Measurements from ENCODE around the gene CTIF. TPM values are rescaled to one million over a fixed set of nuclear protein-coding genes. Genes with fewer than 3 reads are reported as not detected.

Gene CTIF
- total RNA-seq, 1 experiment from 2014 or later = 20.6 TPM

DNA sequence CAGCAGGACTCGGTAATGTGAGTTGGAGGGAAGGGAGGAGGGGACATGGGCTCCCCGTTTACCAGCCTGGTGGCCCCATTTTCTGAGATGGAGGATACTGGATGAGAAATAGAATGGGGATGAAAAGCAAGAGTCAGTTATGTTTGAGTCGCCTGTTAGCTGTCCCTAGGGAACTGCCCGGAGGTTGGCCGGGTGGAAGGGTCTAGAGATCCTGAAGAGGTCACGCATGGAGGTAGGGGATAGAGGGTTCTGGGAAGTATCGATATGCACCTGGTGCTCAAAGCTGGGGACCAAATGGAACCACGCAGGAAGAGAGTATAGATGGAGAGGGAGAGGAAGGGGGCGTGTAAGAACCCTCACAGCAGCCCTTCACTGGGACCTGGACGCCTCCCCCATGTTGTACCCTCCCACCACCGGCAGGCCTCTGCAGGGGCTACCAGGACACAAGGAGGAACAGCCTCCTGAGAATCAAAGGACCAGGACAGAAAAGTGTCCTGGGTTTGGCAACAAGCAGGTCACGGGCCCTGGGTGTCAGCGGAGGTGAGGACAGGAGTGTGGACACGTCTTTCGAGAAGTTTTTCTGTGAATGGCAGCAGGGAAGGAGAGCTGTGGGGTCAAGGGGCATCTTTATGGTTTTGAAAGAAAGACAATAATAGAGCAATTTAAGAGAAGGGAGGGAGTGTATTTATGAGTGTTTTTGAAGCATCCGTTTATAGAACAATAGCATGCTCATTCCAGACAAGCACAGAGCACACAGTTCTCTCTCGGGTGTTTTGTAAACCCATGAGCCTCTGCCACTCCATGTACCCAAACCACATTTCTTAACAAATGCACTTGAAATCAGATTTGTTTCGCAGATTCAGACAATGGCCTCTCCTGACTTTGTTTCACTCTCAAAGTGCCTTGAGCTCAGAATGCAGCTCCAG is 279.8 kb downstream of the CTIF start:
- H3K9me3 ChIP-seq = no peaks in the 10 kb centered on the region; the same call in 1 of the 2 replicates
- no peaks in the 10 kb centered on the region for H3K27me3 ChIP-seq
- no peak overlapping the region for H3K4me3 ChIP-seq
- peaks cover 10% of the 10 kb centered on the region; the same call in 1 of the 2 replicates for H3K36me3 ChIP-seq
- DNase-seq = no peak

DNA sequence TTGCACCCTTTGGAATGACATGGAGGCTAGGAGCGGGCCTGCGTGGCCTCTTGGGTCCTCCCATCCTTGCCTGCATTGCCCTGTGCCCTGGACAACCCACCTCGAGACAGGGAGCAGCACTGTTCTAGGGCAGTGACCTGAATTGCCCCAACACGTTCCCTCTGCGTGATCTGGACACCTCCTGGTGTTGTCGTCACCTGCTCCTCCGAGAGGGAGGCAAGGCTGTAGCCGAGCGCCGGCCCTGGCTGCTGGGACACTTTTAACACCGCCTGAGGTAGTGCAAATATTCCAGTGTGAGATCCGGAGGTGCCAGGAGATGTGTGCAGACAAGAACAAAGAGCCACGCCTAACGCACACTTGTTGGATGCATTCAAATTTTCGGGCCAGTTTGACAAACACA is 280.4 kb downstream of the CTIF start:
- no peaks in the 10 kb centered on the region; the same call in 1 of the 2 replicates for H3K9me3 ChIP-seq
- peaks cover 10% of the 10 kb centered on the region; the same call in 1 of the 2 replicates for H3K36me3 ChIP-seq
- no peaks in the 10 kb centered on the region for H3K27me3 ChIP-seq
- no peak for DNase-seq
- H3K4me3 ChIP-seq = no peak overlapping the region

DNA sequence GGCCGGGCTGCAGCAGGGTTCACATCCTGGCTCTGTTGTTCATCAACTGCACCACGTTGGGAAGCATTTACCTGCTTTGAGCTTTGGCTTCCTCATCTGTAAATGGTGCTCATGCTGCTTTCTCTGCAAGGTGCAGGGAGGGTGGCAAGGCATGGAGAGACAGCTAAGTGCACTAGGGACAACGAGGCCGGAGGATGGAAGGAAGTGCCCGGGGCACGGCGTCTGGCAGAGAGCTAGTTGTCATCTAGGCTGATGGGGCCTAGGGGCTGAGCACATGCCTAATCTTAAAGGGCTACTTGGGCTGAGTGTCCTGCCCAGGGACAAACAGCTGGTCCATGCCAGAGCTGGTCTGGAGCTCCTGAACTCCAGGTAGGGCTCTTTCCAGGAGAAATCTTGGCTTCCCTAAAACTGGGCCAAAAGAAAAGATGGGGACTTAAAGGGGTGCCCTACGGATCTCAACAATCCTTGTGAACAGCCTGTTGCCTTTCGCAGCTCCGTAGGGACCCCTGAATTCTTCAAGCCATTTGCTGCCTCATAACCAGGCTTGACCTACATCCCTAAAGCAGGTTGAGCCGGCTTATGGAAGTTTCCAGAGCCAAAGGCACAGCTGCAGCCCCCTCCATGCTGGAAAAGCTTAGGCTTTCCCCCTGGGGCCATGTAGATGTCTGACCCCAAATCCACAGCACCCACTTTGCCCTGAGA is 281.1 kb downstream of the CTIF start:
- Histone ChIP-seq H3K4me3 (no peak overlapping the region), H3K27me3 (no peaks in the 10 kb centered on the region), H3K36me3 (peaks cover 10% of the 10 kb centered on the region; the same call in 1 of the 2 replicates), H3K9me3 (no peaks in the 10 kb centered on the region; the same call in 1 of the 2 replicates)
- no peak for DNase-seq

DNA sequence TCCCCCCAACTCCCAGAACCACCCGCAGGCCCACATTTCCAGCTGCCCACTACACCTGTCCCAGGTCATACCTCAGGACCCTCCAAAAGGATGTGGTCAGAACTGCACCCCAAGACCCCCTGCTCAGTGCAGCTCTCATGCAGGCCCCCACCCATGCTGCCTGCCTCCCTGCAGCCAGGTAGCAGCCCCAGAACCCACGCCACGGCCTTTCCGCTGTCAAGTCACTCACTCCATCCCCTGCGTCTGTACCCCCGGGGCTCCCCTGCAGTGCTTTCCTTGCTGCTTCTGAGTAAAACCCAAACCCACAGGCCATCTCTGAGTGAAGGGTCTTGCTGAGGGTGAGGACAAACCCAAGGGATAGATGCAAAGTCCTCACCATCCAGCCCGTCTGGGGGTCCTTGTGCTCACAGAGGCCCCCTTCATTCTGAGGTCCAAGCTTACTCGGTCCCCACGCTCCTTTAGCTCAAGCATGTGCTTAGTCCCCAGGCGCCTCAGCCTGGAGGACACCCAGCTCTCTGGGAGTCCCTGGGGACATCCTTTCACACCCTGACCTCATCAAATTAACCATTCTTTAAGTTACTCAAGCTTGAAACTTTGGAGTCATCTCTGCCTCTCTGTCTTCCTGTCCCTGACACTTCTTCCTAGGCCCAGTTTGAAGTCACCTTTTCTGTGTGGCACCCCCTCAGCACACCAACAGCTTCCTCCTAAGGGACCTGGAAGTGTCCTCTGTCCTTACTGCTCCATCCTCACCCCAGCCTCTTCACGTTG is 281.8 kb downstream of the CTIF start:
- no peak for DNase-seq
- H3K9me3 ChIP-seq = no peaks in the 10 kb centered on the region; the same call in 1 of the 2 replicates
- H3K27me3 ChIP-seq = no peaks in the 10 kb centered on the region
- H3K4me3 ChIP-seq = no peak overlapping the region
- H3K36me3 ChIP-seq = peaks cover 10% of the 10 kb centered on the region; the same call in 1 of the 2 replicates

DNA sequence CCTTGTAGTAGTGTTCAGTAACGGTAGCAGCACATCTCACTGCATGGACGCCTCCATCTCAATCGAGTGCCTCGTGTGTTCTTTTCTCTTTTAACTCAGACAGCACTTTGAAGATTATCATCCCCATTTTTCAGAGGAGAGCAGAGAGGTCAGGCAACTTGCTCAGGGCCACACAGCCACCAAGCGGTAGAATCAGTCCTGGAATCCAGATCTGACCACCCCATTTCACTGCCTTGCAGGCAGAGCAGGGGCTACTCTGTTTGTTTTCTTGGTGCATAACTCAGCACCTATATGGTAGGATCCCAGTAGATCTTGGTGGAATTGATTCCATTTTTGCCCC is 282.4 kb downstream of the CTIF start:
- H3K9me3 ChIP-seq = no peaks in the 10 kb centered on the region; the same call in 1 of the 2 replicates
- no peak for DNase-seq
- H3K27me3 ChIP-seq = no peaks in the 10 kb centered on the region
- H3K4me3 ChIP-seq = no peak overlapping the region
- H3K36me3 ChIP-seq = peaks cover 10% of the 10 kb centered on the region; the same call in 1 of the 2 replicates

DNA sequence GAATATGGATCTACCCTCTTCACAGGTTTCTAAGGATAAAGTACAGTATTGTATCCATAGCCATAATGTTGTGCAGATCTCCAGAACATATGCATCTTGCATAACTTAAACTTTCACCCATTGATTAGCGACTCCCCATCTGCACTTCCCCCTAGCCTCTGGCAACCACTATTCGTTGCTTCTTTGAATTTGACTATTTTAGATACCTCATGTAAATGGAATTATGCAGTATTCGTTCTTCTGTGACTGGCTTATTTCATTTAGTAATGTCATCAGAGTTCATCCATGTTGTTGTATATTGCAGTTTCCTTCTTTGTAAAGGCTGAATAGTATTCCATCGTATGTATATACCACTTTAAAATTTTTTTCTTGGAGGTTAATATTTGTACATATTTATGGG is 283.0 kb downstream of the CTIF start:
- no peak overlapping the region for H3K4me3 ChIP-seq
- DNase-seq = no peak
- no peaks in the 10 kb centered on the region; the same call in 1 of the 2 replicates for H3K9me3 ChIP-seq
- H3K27me3 ChIP-seq = no peaks in the 10 kb centered on the region
- H3K36me3 ChIP-seq = peaks cover 7% of the 10 kb centered on the region; the same call in 1 of the 2 replicates

DNA sequence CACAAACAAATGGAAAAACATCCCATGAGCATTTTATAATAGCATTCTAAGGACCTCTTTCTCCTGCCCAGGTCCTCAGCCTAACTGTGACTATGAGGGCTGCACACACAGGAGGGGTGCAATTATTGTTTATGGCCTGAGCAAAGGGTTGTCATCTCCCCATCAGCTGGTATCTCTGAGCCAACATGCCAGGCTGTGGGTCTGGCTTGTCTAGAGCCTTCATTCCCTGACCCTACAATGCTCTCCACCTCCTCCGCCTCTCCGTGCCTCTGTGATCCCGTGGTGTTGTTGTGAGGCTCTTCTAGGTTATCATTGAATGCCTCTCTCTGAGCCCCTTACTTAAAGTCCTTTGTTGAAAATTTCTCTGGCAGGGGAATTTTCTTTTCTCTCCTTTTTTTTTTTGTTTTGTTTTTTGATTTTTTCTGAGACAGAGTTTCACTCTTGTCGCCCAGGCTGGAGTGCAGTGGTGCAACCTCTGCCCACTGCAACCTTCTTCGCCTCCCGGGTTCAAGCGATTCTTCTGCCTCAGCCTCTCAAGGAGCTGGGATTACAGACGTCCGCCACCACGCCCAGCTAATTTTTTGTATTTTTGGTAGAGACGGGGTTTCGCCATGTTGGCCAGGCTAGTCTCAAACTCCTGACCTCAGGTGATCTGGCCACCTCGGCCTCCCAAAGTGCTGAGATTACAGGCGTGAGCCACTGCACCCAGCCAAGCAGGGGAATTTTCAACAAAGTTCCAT is 285.6 kb downstream of the CTIF start:
- H3K9me3 ChIP-seq = no peaks in the 10 kb centered on the region; the same call in 1 of the 2 replicates
- H3K27me3 ChIP-seq = no peaks in the 10 kb centered on the region
- H3K36me3 ChIP-seq = peaks cover 7% of the 10 kb centered on the region; the same call in 1 of the 2 replicates
- DNase-seq = no peak
- H3K4me3 ChIP-seq = no peak overlapping the region

DNA sequence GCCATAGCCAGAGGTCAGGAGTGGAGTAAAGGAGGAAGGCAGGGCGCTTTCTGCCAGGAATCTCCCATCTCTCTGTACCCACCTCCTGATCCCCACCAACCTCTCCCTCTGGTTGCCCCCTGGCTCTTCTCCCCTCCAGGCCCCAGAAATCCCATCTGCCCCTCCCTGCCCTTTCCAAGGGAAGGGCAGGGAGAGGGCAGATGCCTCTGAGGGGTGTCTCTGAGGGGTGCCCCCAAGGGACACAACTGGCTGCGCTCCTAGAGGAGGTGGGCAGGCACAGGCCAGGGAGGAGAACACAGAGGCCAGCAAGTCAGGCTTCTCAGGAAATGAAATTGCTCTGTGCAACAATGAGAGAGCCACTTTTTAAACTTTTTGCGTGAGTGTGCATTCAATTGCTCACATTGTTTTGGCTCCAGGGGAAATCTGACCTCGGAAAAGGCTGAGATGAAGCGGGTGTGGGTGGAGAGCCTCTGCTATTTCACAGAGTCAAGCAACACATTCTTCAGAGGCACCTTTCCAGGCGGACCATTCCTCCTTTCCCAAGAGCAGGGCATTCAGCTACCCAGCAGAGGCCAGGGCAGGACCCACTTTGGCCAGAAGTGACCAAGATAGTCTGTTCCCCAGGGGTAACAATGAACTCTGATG is 286.4 kb downstream of the CTIF start:
- Histone ChIP-seq H3K36me3 (peaks cover 7% of the 10 kb centered on the region; the same call in 1 of the 2 replicates), H3K27me3 (no peaks in the 10 kb centered on the region), H3K4me3 (no peak overlapping the region), H3K9me3 (no peaks in the 10 kb centered on the region; the same call in 1 of the 2 replicates)
- DNase-seq = no peak

DNA sequence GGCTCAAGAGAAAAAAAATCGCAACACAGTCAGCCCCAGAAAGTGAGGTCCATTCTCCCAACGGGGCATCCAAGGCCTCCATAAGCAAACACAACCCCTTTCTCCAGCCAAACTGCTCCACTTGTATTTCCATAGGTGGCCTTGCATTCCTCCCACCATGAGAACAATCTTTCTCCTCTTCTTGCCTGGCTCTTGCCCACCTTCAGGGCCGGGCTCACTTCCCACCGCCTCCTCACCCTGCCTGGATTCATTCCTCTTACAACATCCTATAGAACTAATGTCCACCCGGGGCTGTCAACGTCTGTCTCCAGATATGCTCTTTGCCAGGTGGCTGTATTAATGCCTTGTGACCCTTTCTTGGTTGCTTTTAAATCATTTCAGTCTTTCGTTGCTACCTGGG is 287.4 kb downstream of the CTIF start:
- peaks cover 7% of the 10 kb centered on the region; the same call in 1 of the 2 replicates for H3K36me3 ChIP-seq
- H3K27me3 ChIP-seq = no peaks in the 10 kb centered on the region
- H3K9me3 ChIP-seq = no peaks in the 10 kb centered on the region; the same call in 1 of the 2 replicates
- no peak overlapping the region for H3K4me3 ChIP-seq
- no peak for DNase-seq

DNA sequence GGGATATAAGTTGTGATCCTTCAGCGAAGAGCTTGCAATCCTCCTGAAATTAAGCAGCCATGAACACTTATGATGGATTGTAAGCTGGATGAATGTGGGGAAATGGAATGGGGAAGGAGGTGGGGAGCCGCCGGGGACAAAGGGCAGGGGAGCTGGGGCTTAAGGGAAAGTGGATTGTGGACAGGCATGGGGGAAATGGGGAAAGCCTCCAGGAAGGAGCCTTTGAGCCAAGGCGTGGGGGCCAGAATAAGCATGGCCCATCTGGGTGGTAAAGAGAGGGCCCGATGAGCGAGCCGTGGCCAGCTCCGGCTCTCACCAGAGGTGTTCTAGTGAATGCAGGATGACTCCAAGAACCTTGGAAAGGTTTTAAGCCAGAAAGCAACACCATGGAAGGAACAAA is 288.0 kb downstream of the CTIF start:
- no peaks in the 10 kb centered on the region for H3K27me3 ChIP-seq
- no peak for DNase-seq
- peaks cover 7% of the 10 kb centered on the region; the same call in 1 of the 2 replicates for H3K36me3 ChIP-seq
- H3K9me3 ChIP-seq = no peaks in the 10 kb centered on the region; the same call in 1 of the 2 replicates
- H3K4me3 ChIP-seq = no peak overlapping the region

DNA sequence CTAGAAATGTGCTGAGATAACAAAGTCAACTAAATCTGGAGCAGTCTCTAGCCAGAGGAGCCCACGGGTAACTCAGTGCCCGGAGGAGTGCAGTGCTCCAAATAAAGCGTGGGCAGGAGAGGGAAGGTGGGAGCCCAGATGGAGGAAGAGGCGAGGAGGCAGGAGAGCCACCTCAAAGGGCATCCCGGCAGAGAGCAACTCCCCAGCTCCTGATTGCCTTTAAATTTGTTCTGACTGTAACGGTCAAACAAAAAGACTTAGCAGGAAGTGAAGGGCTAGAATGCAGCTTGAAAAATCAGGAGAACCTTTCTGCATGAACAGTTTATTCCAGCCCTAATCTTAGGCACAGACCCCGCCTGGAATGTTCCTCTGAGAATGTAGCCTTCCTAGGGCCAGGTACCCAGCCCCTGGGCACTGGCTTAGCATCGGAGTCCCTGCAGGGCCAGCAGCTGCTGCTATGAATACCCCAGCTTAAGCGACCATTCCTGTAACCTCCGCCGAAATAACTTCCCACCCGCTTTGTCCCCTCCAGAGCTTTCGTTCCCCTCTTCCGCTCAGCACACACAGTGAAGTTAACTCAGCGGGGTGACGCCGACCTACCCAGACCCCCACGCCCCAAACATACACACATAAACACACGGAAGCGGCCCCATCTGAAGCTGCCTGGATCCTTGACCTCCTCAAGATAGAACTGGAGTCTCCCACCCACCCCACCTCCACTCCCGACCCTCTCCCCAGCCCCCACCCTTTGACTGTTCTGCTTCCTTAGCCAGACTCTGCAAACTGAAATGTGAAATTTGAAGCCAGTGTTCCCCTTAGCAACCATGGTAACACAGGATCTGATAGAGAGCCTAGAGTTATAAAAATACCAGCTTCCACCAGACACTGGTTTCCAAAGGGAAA is 288.7 kb downstream of the CTIF start:
- no peak overlapping the region for H3K4me3 ChIP-seq
- H3K27me3 ChIP-seq = no peaks in the 10 kb centered on the region
- no peaks in the 10 kb centered on the region; the same call in 1 of the 2 replicates for H3K9me3 ChIP-seq
- peaks cover 4% of the 10 kb centered on the region; the same call in 1 of the 2 replicates for H3K36me3 ChIP-seq
- DNase-seq = no peak

DNA sequence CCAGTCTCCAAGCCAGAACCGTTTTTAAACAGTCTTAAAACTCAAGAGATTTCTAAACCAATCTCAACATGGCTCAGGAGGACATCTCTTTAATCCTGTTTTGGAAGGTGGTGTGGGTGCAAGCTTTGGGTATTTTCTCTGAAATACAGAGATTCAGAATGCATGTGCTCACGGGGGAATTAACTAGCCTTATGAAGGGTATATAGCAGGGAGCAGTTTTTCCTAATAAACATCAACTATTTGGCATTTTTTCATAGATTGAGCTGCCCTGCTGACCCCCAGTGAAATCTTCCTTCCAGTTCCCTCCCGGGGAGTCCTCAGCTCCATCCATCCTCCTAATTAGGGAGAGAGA is 289.3 kb downstream of the CTIF start:
- H3K9me3 ChIP-seq = no peaks in the 10 kb centered on the region; the same call in 1 of the 2 replicates
- H3K36me3 ChIP-seq = no peaks in the 10 kb centered on the region; the same call in 1 of the 2 replicates
- DNase-seq = no peak
- H3K4me3 ChIP-seq = no peak overlapping the region
- H3K27me3 ChIP-seq = no peaks in the 10 kb centered on the region

DNA sequence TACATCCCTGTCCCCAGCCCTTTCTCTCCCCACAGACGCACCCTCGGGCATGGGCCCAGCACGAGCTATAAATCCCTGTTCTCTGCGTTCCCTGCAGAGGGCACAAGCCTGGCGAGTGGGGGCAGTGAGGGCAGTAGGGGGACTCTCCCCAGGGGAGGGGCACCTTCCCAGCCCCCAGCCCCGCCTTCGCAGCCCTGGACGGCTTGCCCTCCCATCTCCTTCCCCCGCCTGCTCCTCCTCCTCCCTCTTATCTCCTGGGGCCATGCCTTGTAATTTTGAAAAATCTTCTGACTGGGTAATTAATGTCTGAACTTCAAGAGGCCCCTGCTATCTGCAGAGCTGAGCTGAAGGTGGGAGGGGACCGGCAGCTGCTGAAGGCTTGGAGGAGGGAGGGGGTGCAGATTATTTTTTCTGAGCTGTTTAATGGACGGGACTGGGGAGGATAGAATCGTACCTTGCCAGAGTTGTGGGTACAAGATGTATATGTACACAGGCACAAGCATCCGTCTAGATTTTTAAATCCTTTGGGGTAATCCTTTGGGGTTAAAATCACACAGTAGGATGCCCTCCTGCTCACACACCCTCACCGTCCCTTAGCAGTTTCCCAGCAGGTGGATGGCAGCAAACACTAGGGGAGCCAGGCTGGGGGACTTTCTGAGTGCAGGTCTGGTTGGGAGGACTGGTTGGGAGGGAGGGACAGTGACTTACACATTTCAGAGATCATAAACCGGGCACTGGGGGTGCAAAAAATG is 290.0 kb downstream of the CTIF start:
- Histone ChIP-seq H3K27me3 (no peaks in the 10 kb centered on the region), H3K4me3 (no peak overlapping the region), H3K36me3 (no peaks in the 10 kb centered on the region; the same call in 1 of the 2 replicates), H3K9me3 (no peaks in the 10 kb centered on the region; the same call in 1 of the 2 replicates)
- DNase-seq = no peak
